Body of pancreas (tissue), 4 donors: ENCODE results near the gene TMEM156. TPM values are rescaled to one million over a fixed set of nuclear protein-coding genes. Genes with fewer than 3 reads are reported as not detected.

ENCODE experiments used
- ATAC-seq: fragments of 150-250 bp; one replicate; pipeline ENCODE4 v1.9.1; 2016
- DNase-seq, 4 donors: peaks; one replicate each; pipeline ENCODE4 v3.0.0-alpha.2; 2019
- H3K27ac ChIP-seq, 4 donors: fragments of 200-600 bp; sonication (generic); 1 replicate in 3 of 4; 2 replicates in 1 of 4; pipeline versions ENCODE4 v1.5.1 to v1.6.1; 2016 to 2019; ENCODE audit warnings: mild to moderate bottlenecking in 1 of 4, mixed read lengths in 1 of 4, moderate library complexity in 1 of 4
- H3K27me3 ChIP-seq, 2 donors: fragments of 200-600 bp; sonication (generic); one replicate each; pipeline ENCODE4 v1.6.0; 2016; ENCODE audit warnings: mild to moderate bottlenecking in 1 of 2
- H3K36me3 ChIP-seq, 2 donors: fragments of 200-600 bp; sonication (generic); replicated peaks in 1 of 2; 2 replicates each; pipeline ENCODE4 v1.5.1; 2016; ENCODE audit warnings: low read depth in 2 of 2; ENCODE audit not compliant: insufficient read depth in 1 of 2
- H3K4me1 ChIP-seq: fragments of 200-600 bp; sonication (generic); one replicate; pipeline ENCODE4 v1.6.0; 2016
- H3K4me3 ChIP-seq, 2 donors: fragments of 200-600 bp; sonication (generic); 1 replicate in 1 of 2; 2 replicates in 1 of 2; pipeline ENCODE4 v1.5.1; 2016 to 2019
- H3K9me3 ChIP-seq, 3 donors: fragments of 200-600 bp; sonication (generic); 1 replicate in 2 of 3; 2 replicates in 1 of 3; pipeline ENCODE4 v1.5.1; 2016
- POLR2A ChIP-seq, 3 donors: fragments of 450-650 bp; IDR thresholded peaks; one replicate each; pipeline ENCODE4 v1.6.1; 2016; ENCODE audit warnings: antibody characterized with exemption in 3 of 3, mild to moderate bottlenecking in 2 of 3
- WGBS, 2 donors: methylation state at CpG; one replicate each; pipeline ENCODE4 v1.1.5; 2017; 5-methylcytosine and 5-hydroxymethylcytosine counted together
- intact Hi-C: fragments of 100-400 bp; cut with DNase I; formaldehyde crosslinking; loops from one replicate; pipeline ENCODE4 v1.15.1; 2023
- total RNA-seq, 2 donors: library from RNA; depleted of rRNA; stranded (reverse); fragments of >200 nt; gene quantifications; one replicate each; pipeline ENCODE4 v1.1.0, GENCODE V29; 2016
- TF ChIP-seq, protein P1 (sequence below), 7 experiments: fragments of 450-650 bp in 4 of 7; fragments of 200-600 bp in 3 of 7; sonication (generic) in 3 of 7; IDR thresholded peaks; one replicate each; pipeline ENCODE4 v1.5.1; 2016 to 2019; ENCODE audit warnings: antibody characterized with exemption in 7 of 7

Gene TMEM156
- total RNA-seq, 2 donors from 2014 or later: 2.9 TPM; not detected in 1

DNA sequence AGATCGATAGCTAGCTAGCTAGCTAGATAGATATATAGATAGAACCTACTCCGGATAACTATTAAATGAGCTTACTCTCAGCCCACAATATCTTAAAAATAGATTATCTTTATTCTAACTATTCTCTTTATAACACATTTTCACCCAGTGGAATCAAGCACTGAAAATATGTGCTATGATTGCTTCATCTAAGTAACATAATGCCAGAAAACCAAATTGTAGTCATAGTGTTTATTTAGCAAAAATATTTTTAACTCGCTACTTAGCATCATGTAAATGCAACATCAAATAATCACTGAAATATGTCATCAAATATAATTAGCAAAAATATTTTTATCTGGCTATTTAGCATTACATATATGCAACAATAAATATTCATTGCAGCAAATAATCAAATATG lies 1.5 kb downstream of the TMEM156 start:
- Histone ChIP-seq H3K4me1 (peaks cover 7% of the 10 kb centered on the region), H3K4me3 (no peak overlapping the region), H3K9me3 (no peaks in the 10 kb centered on the region), H3K27ac (no peak overlapping the region), H3K27me3 (no peaks in the 10 kb centered on the region), H3K36me3 (no peaks in the 10 kb centered on the region)
- intact Hi-C loops: no loop called here
- DNase-seq (no peak), ATAC-seq (no peak)
- 79 to 89% methylated on average over 3 of the region's 3 CpGs for WGBS, 2 donors
- TF ChIP-seq, protein P1, sequence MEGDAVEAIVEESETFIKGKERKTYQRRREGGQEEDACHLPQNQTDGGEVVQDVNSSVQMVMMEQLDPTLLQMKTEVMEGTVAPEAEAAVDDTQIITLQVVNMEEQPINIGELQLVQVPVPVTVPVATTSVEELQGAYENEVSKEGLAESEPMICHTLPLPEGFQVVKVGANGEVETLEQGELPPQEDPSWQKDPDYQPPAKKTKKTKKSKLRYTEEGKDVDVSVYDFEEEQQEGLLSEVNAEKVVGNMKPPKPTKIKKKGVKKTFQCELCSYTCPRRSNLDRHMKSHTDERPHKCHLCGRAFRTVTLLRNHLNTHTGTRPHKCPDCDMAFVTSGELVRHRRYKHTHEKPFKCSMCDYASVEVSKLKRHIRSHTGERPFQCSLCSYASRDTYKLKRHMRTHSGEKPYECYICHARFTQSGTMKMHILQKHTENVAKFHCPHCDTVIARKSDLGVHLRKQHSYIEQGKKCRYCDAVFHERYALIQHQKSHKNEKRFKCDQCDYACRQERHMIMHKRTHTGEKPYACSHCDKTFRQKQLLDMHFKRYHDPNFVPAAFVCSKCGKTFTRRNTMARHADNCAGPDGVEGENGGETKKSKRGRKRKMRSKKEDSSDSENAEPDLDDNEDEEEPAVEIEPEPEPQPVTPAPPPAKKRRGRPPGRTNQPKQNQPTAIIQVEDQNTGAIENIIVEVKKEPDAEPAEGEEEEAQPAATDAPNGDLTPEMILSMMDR (IDR thresholded peaks at IDR 0.05): no peak

DNA sequence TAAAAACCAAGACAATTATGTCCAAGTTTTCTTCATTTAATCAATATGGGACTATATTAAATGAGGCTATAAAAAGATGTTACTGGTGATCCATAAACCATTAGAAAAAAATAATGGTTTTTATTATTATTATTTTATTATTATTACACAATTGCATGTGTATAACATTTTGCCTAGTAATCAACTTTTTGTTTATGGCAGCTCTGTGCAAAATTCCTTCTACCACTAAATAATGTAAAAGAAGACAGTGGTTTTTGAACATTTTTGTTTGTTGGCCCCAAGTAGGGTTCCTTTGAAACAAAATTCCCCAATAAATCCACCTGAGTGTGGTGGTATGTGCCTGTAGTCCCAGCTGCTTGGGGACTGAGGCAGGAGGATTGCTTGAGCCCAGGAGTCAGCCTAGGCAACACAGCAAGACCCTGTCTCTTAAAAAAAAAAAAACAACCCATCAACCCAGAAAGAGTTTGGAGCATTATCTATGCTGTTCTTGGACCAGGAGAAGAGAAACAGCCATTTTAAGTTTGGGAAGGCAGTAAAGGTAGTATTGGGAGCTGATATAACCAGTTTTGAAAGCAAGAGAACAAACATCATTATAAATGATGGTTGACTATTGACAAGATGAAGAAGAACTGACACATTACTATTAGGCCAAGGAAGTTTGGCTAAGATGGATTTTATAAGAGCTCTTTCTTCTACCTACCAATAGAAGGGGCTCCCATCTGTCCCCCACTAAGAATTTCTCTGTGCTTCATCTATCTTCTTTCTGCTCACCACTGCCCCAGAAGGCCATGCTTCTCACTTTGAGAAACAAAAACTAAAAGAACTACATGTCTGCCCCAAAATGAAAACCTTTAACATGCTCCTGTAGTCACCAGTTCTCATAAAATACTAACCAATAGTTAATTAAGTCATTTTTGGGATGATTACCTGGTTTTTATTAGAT lies 2.2 kb downstream of the TMEM156 start:
- Histone ChIP-seq H3K4me1 (peaks cover 7% of the 10 kb centered on the region), H3K27ac (no peak overlapping the region), H3K36me3 (no peaks in the 10 kb centered on the region), H3K9me3 (no peaks in the 10 kb centered on the region), H3K4me3 (no peak overlapping the region), H3K27me3 (no peaks in the 10 kb centered on the region)
- no peak for TF ChIP-seq POLR2A (IDR thresholded peaks at IDR 0.05)
- TF ChIP-seq, protein P1 (IDR thresholded peaks at IDR 0.05): no peak
- intact Hi-C loops: no loop called here
- no peak for DNase-seq
- no peak for ATAC-seq

DNA sequence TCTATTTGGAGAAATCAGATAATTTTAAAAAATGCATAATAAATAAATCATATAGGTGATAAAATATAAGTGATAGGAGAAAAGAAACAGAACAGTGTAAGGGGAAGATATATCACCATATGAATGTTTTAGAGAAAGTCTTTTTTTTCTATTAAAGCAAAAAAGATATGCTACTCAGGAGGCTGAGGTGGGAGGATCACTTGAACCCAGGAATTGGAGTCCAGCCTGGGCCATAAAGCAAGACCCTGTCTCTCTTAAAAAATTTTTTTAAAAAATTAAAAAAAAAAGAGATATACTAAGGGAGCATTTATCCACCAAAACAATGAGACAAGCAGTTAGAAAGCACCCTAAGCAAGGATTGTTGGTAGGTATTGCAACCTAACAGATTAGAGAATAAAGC lies 6.1 kb downstream of the TMEM156 start:
- no peak overlapping the region for H3K4me3 ChIP-seq
- ATAC-seq: no peak
- H3K27ac ChIP-seq: no peak overlapping the region
- no peaks in the 10 kb centered on the region for H3K4me1 ChIP-seq
- intact Hi-C loops: no loop called here
- H3K27me3 ChIP-seq: no peaks in the 10 kb centered on the region
- no peaks in the 10 kb centered on the region for H3K9me3 ChIP-seq
- TF ChIP-seq POLR2A (IDR thresholded peaks at IDR 0.05): no peak
- TF ChIP-seq, protein P1 (IDR thresholded peaks at IDR 0.05): no peak
- no peak for DNase-seq
- H3K36me3 ChIP-seq: no peaks in the 10 kb centered on the region

DNA sequence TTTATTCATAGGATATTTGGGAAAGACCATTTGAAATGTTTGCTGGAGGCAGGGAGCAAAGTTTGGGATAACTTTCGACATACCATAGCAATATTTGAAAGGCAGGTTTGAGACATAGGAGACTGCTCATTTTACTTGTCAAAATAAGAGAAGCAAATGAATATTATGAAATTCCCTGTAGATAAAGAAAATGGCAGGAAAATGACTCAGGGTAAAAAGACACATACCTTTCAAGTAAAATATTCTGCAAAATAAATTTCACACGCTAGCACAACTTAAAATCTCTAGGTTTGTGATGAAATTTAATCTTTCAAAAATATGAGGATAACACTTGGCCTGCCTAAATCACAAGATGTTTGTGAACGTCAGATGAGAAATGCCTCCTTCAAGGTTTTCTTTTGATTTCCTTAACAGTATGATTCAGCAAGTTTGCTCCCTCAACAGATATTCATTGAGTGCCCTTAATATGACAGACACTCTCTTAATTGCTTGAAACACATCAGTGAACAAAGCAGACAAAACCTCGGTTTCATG lies 6.6 kb downstream of the TMEM156 start:
- H3K4me1 ChIP-seq: no peaks in the 10 kb centered on the region
- H3K27me3 ChIP-seq: no peaks in the 10 kb centered on the region
- TF ChIP-seq, protein P1 (IDR thresholded peaks at IDR 0.05): no peak
- TF ChIP-seq POLR2A (IDR thresholded peaks at IDR 0.05): no peak
- ATAC-seq: no peak
- H3K4me3 ChIP-seq: no peak overlapping the region
- DNase-seq: no peak
- no peaks in the 10 kb centered on the region for H3K36me3 ChIP-seq
- WGBS, 2 donors: 67 to 78% methylated on average over 4 of the region's 4 CpGs
- intact Hi-C loops: no loop called here
- no peaks in the 10 kb centered on the region for H3K9me3 ChIP-seq
- H3K27ac ChIP-seq: no peak overlapping the region
